Ishikawa (cell line): ENCODE data around the gene PARVG.

Source experiments
- CEBPB ChIP-seq: IDR thresholded peaks from 2 replicates; pipeline ENCODE4 v1.6.1; 2012
- CREB1 ChIP-seq: IDR thresholded peaks from 2 replicates; pipeline ENCODE4 v1.6.1; 2012; ENCODE audit warnings: low read depth
- EGR1 ChIP-seq: IDR thresholded peaks from 2 replicates; pipeline ENCODE4 v1.6.1; 2012
- EP300 ChIP-seq: IDR thresholded peaks from 2 replicates; pipeline ENCODE4 v1.6.1; 2012; ENCODE audit warnings: borderline replicate concordance
- FOXM1 ChIP-seq: IDR thresholded peaks from 2 replicates; pipeline ENCODE4 v1.6.1; 2012; ENCODE audit warnings: low read depth, borderline replicate concordance
- MAX ChIP-seq: IDR thresholded peaks from 2 replicates; pipeline ENCODE4 v1.6.1; 2012
- NFIC ChIP-seq: IDR thresholded peaks from 2 replicates; pipeline ENCODE4 v1.6.1; 2012
- RAD21 ChIP-seq: IDR thresholded peaks from 2 replicates; pipeline ENCODE4 v1.6.1; 2012; ENCODE audit warnings: low read depth
- REST ChIP-seq: IDR thresholded peaks from 2 replicates; pipeline ENCODE4 v1.6.1; 2012; ENCODE audit warnings: low read depth, mild to moderate bottlenecking
- TAF1 ChIP-seq: IDR thresholded peaks from 2 replicates; pipeline ENCODE4 v1.6.1; 2012; ENCODE audit warnings: low read depth, mild to moderate bottlenecking
- TCF12 ChIP-seq: IDR thresholded peaks from 2 replicates; pipeline ENCODE4 v1.6.1; 2012; ENCODE audit warnings: low read depth
- TEAD4 ChIP-seq: IDR thresholded peaks from 2 replicates; pipeline ENCODE4 v1.6.1; 2012
- USF1 ChIP-seq: IDR thresholded peaks from 2 replicates; pipeline ENCODE4 v1.6.1; 2012
- YY1 ChIP-seq: IDR thresholded peaks from 2 replicates; pipeline ENCODE4 v1.6.1; 2012; ENCODE audit warnings: low read depth
- ZBTB7A ChIP-seq: IDR thresholded peaks from 2 replicates; pipeline ENCODE4 v1.6.1; 2012; ENCODE audit warnings: low read depth

The PARVG gene

GRCh38 chr22:44207981-44208317 is 27.2 kb downstream of the PARVG start:
- no peak for TF ChIP-seq TEAD4
- no peak for TF ChIP-seq CEBPB
- TF ChIP-seq REST: no peak
- TF ChIP-seq CREB1: no peak
- no peak for TF ChIP-seq TCF12
- TF ChIP-seq NFIC: no peak
- no peak for TF ChIP-seq ZBTB7A
- no peak for TF ChIP-seq FOXM1
- no peak for TF ChIP-seq EGR1
- TF ChIP-seq USF1: no peak
- TF ChIP-seq MAX: no peak
- TF ChIP-seq TAF1: no peak
- TF ChIP-seq YY1: no peak
- TF ChIP-seq EP300: no peak

- TF ChIP-seq TCF12 (no peak), RAD21 (no peak), USF1 (no peak)
These were observed 28.6 kb downstream of the PARVG start for GRCh38 chr22:44209343-44209742.

GRCh38 chr22:44210722-44211121 is 30.0 kb downstream of the PARVG start:
- TF ChIP-seq TAF1 (no peak), CEBPB (no peak), EP300 (no peak), ZBTB7A (no peak), EGR1 (no peak), NFIC (no peak), RAD21 (no peak), MAX (no peak), USF1 (no peak), FOXM1 (no peak), TCF12 (no peak), TEAD4 (no peak), REST (no peak)

- TF ChIP-seq FOXM1 (no peak), TAF1 (no peak), YY1 (no peak), TCF12 (no peak), RAD21 (no peak), EP300 (no peak), ZBTB7A (no peak), MAX (no peak), CEBPB (no peak), USF1 (no peak), NFIC (no peak)
These were observed 30.7 kb downstream of the PARVG start for GRCh38 chr22:44211256-44211945.
